Ovary (tissue), 3 donors: ENCODE results near the gene MYBPC3.

ENCODE experiments used
- CTCF ChIP-seq, 3 donors: fragments of 450-650 bp in 2 of 3; fragments of 200-600 bp in 1 of 3; IDR thresholded peaks; one replicate each; pipeline versions ENCODE4 v1.5.1 to v1.8.0; 2016 to 2022; ENCODE audit warnings: antibody characterized with exemption in 3 of 3, mild to moderate bottlenecking in 1 of 3
- EP300 ChIP-seq: sonication (generic); formaldehyde crosslinking; IDR thresholded peaks from one replicate; pipeline ENCODE4 v1.6.1; 2017; ENCODE audit warnings: antibody characterized with exemption
- POLR2A ChIP-seq: fragments of 450-650 bp; IDR thresholded peaks from one replicate; pipeline ENCODE4 v1.6.1; 2017; ENCODE audit warnings: antibody characterized with exemption, mild to moderate bottlenecking, moderate library complexity
- donor health status: DM: no; HTN: no; CAD: no.

DNA sequence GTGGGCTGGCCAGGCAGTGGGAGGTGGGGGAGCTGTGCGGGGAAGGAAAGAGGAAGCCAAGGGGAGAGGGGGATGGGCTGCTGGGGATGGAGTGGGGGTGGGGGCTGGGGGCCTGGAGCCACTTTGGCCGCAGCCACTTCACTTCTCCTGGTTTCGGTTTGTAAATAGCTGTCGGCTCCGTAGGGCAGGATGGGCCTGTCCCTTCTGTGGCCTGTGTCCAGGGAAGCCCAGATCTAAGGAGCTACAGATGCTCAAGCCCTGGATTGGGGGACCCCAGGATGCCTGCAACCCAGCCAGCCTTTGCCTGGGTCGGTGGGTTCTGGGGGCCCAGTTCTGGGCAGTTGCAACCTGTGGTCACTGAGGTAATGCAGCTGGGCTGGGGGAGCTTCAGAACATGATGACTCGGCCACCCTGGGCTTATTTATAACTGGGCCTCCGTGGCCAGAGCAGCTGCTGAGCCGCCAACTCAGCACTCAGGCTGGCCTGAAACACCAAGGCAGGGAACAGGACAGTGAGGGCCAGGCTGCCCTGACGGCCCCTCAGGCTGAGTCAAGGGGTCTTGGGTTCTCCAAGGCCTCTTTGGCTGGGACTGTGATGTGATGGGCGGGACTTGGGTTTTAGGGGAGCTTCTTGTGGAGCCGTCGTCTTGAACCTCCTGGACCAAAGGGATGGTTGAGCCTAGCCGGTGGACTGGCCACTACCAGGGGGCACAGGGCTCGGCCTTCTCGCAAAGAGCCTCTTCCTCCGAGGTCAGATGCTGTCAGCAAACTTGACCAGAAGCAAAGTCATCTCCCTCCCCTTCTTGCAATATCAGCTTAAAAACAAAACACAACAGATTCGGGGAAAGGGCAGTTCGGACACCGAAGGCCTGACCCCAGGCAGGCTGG lies 40.9 kb upstream of the MYBPC3 start:
- TF ChIP-seq EP300, result no peak
- TF ChIP-seq CTCF (IDR thresholded peaks at IDR 0.05), result no peak
- no peak for TF ChIP-seq POLR2A
